RWPE1 (cell line): ENCODE measurements around the gene PWWP2B.

Experiments used
- CTCF ChIA-PET: fragments of 350-600 bp; sonication (Branson Sonifier 250); formaldehyde crosslinking; extraction: SDS; loops from one replicate; lab custom pipeline; 2021; lab: Yijun Ruan, JAX
- POLR2A ChIA-PET: fragments of 400-600 bp; formaldehyde crosslinking; extraction: SDS; loops from one replicate; lab custom pipeline; 2020; ENCODE audit warnings: antibody characterized with exemption; ENCODE audit not compliant: low non-redundant PET; lab: Yijun Ruan, JAX
- DNase-seq: peaks from one replicate; pipeline ENCODE4 v3.0.0; 2012; ENCODE audit warnings: low spot score
- H3K27ac ChIP-seq: fragments of 450-650 bp; 2 replicates; pipeline ENCODE4 v1.5.1; 2017
- CTCF ChIP-seq: fragments of 450-650 bp; conservative IDR thresholded peaks from 2 replicates; pipeline ENCODE4 v1.5.1; 2017; ENCODE audit warnings: low read depth, mild to moderate bottlenecking

Gene PWWP2B

GRCh38 chr10:132452651-132453469 lies 55.9 kb downstream of the PWWP2B start:
- ChIA-PET POLR2A (no interaction called here), CTCF (interaction anchor here (0.6 to 1.7 kb wide), 5 partner anchors 29 to 285 kb away, joined by 3 to 4 read pairs (median 3); no protein-coding TSS in a partner anchor)
- DNase-seq = peak; percentile 92
- peak; percentile 94 for TF ChIP-seq CTCF
- H3K27ac ChIP-seq = peak overlapping the region; percentile 57

- CTCF ChIA-PET = interaction anchor here (0.6 to 1.7 kb wide), 6 partner anchors 15 to 229 kb away, joined by 3 to 5 read pairs (median 4); no protein-coding TSS in a partner anchor
- peak; percentile 57 for TF ChIP-seq CTCF
Observed at GRCh38 chr10:132453470-132453861, 56.5 kb downstream of the PWWP2B start.

GRCh38 chr10:132454296-132455198 lies 57.5 kb downstream of the PWWP2B start:
- CTCF ChIA-PET = interaction anchor here (0.5 to 1.9 kb wide), 12 partner anchors 14 to 1720 kb away, joined by 3 to 6 read pairs (median 4); no protein-coding TSS in a partner anchor
- H3K27ac ChIP-seq = no peak overlapping the region
- TF ChIP-seq CTCF = no peak
- POLR2A ChIA-PET = no interaction called here
- no peak for DNase-seq

More at GRCh38 chr10:132453470-132453861, 56.5 kb downstream of the PWWP2B start:
- peak overlapping the region; percentile 57 for H3K27ac ChIP-seq
- DNase-seq = no peak
- POLR2A ChIA-PET = no interaction called here

GRCh38 chr10:132455441-132455971 lies 58.5 kb downstream of the PWWP2B start:
- no peak for TF ChIP-seq CTCF
- CTCF ChIA-PET = interaction anchor here (0.5 to 1.9 kb wide), 7 partner anchors 32 to 1721 kb away, joined by 3 to 7 read pairs (median 3); no protein-coding TSS in a partner anchor

GRCh38 chr10:132455986-132456847 lies 59.2 kb downstream of the PWWP2B start:
- DNase-seq = no peak
- H3K27ac ChIP-seq = no peak overlapping the region
- no peak for TF ChIP-seq CTCF
- CTCF ChIA-PET = interaction anchor here (0.5 to 1.9 kb wide), 4 partner anchors 35 to 433 kb away, joined by 3 to 7 read pairs (median 4); no protein-coding TSS in a partner anchor
- POLR2A ChIA-PET = interaction anchor here (0.6 to 0.9 kb wide), 2 partner anchors 36 to 101 kb away, joined by 3 read pairs; no protein-coding TSS in a partner anchor

More at GRCh38 chr10:132455441-132455971, 58.5 kb downstream of the PWWP2B start:
- POLR2A ChIA-PET = interaction anchor here (0.6 to 0.9 kb wide), 2 partner anchors 35 to 101 kb away, joined by 3 read pairs; no protein-coding TSS in a partner anchor
- no peak for DNase-seq
- H3K27ac ChIP-seq = no peak overlapping the region
